ENCODE measurements around the gene C1QTNF6. TPM values are rescaled to one million over a fixed set of nuclear protein-coding genes. Genes with fewer than 3 reads are reported as not detected.

C1QTNF6 gene
- total RNA-seq, 2 experiments from 2014 or later = 7.6 to 8.3 TPM

DNA sequence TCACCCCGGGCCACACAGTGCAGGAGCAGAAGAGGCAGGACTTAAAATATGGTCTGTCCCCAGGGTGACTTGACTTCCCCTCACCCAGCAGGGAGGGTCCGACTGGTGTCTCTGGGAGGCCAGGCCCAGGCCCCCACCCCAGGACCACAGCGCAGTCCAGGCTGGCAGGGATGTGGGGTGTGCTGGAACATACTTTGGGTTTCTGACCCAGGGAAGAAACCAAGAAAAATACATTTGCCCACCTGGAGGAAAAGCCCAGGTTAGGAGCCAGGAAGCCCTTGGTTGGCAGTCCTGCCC is 5.2 kb downstream of the C1QTNF6 start:
- H3K9me3 Mint-ChIP-seq = no peaks in the 10 kb centered on the region
- ChIA-PET POLR2A (no interaction called here), CTCF (interaction anchor here (1.1 to 1.5 kb wide), 3 partner anchors 9 to 138 kb away, joined by 4 to 5 read pairs (median 4); no protein-coding TSS in a partner anchor)
- no peaks in the 10 kb centered on the region for H3K36me3 Mint-ChIP-seq (ENCODE audit: low read depth)
- peaks cover 3% of the 10 kb centered on the region for H3K27me3 Mint-ChIP-seq
- H3K4me1 Mint-ChIP-seq = peaks cover 42% of the 10 kb centered on the region
- no peak overlapping the region for H3K27ac Mint-ChIP-seq
- no peak for DNase-seq
- H3K4me3 Mint-ChIP-seq = no peak overlapping the region

DNA sequence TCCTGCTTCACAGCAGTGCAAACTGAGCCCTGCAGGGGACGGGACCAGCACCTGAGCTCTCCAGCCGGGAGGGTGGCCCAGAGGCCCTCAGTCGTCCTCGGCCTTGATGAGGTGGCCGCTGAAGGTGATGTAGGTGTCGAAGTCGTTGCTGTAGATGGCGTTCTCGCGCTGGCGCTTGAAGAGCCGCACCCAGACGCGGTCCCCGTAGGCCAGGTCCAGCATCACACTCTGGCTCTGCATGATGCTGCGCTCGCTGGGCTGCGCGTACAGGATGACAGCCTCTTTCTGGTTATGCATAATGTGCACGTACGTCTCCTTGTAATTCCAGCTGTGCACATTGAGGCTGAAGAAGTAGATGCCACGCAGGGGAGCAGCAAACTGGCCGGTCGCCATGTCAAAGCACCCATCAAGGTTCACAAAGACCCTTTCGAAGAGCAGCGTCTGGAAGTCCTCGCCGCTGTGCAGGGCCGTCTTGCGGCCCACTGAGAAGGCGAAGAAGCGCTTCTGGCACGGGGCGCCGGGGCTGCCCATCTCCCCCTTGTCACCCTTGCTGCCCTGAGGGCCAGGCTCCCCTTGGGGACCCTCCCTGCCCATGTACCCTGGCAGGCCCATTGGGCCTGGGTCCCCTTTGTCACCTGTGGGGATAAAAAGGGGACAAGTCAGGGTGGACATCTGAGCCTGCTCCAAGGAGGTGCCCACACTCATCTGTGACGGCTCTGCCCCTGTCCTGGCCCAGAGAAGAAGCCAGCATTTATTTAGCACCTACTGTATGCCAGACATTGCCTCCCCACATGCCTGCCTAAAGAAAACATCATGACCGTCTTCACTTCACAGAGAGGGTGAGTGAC is 5.7 kb downstream of the C1QTNF6 start:
- Mint-ChIP-seq H3K36me3 (ENCODE audit: low read depth) (no peaks in the 10 kb centered on the region), H3K9me3 (no peaks in the 10 kb centered on the region), H3K4me1 (peaks cover 38% of the 10 kb centered on the region), H3K27me3 (peaks cover 9% of the 10 kb centered on the region), H3K4me3 (no peak overlapping the region), H3K27ac (no peak overlapping the region)
- CTCF ChIA-PET = interaction anchor here (3.1 kb wide), 1 partner anchor 17 kb away, joined by 7 read pairs; no protein-coding TSS in a partner anchor
- no peak for DNase-seq
- POLR2A ChIA-PET = no interaction called here

DNA sequence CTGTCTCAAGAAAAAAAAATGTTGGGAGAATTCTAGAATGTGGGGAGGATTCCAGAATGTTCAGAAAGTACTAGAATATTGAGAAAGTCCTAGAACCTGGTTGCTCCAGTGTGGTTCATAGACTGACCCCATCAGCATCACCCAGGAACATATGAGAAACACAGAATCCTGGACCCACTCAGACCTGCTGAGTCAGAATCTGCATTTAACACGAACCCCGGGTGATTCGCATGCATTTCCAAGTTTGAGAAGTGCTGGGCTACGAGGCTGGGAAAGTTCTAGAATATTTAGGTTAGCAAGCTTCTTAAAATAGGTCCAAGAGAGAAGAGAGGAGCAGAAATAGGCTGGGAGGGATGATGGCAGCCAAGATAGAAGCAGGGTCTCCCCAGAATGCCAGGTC is 6.4 kb downstream of the C1QTNF6 start:
- H3K4me3 Mint-ChIP-seq = no peak overlapping the region
- CTCF ChIA-PET = interaction anchor here (3.1 kb wide), 1 partner anchor 18 kb away, joined by 7 read pairs; no protein-coding TSS in a partner anchor
- H3K27ac Mint-ChIP-seq = peak overlapping the region; percentile 66
- POLR2A ChIA-PET = no interaction called here
- H3K36me3 Mint-ChIP-seq (ENCODE audit: low read depth) = no peaks in the 10 kb centered on the region
- DNase-seq = no peak
- peaks cover 9% of the 10 kb centered on the region for H3K27me3 Mint-ChIP-seq
- no peaks in the 10 kb centered on the region for H3K9me3 Mint-ChIP-seq
- H3K4me1 Mint-ChIP-seq = peaks cover 37% of the 10 kb centered on the region

DNA sequence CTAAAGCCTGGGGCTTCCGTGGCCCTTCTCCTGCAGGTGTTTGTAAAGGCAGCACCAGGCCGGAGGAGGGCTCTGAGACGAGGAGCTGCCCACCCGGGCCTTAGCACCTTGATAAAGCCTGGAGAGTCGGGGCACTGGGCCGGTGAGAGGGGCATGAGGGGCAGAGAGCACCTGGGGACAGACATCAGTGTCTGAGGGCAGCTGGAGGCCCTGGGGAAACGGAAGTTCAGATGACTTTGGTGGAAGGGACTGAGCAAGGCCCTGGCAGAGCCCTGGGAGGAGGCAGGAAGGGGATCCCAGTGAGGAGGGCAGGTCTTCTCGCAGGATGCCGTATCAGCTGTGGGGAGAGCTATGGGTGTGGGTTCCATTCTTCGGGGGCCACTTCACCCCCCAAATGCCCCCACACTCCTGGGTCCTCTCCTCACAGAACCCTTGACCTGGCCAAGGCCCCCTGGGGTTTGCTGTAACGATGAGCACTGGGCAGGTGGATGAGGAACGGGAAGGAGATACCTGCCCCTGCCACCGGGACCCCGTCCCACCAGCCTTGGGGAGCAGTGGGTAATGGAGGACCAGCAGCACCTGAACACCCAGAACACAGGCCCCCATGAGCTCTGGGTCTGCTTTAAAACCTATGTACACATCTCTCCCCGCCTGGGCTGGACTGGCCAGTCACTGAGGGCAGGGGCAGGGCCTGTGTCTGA is 7.4 kb downstream of the C1QTNF6 start:
- peaks cover 34% of the 10 kb centered on the region for H3K4me1 Mint-ChIP-seq
- ChIA-PET CTCF (interaction anchor here (0.8 to 3.1 kb wide), 2 partner anchors 13 to 19 kb away, joined by 3 to 7 read pairs; no protein-coding TSS in a partner anchor), POLR2A (no interaction called here)
- no peak for DNase-seq
- no peaks in the 10 kb centered on the region for H3K9me3 Mint-ChIP-seq
- H3K4me3 Mint-ChIP-seq = no peak overlapping the region
- peak overlapping the region; percentile 33 for H3K27ac Mint-ChIP-seq
- H3K36me3 Mint-ChIP-seq (ENCODE audit: low read depth) = no peaks in the 10 kb centered on the region
- H3K27me3 Mint-ChIP-seq = peaks cover 12% of the 10 kb centered on the region

DNA sequence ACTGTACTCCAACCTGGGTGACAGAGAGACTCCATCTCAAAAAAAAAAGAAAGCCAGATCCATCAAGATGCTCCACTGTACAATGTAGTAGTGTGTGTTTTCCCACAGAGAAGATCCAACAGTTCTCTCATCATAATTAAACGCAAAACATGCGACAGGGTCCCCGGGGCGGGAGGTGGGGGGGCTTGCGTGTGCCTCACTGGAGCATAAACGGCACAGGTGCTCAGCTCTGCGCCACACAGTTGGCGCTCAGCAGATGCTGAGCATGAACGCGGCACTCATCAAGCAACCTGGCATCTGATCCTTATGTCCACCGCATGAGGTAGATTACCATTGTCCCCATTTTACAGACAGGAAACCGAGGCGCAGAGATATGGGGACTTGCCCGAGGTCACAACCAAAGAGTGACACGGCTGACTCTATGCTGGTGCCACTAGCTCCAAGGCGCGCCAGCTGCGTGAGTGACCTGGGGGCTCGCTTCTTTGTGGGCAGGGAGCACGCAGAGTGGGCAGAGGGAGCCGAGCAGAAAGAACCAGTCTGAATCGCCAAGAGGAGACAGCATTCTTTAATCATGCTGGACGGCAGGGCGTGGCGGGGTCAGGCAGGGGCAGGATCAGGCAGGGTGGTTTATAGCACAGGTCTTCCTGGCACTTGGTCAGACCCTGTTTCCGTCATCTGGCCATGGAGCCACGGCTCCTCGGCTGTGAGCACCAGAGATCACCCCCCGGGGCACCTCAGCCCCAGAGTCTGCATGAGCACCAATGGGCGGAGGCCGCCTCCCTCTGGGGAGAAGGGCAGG is 8.2 kb downstream of the C1QTNF6 start:
- peaks cover 26% of the 10 kb centered on the region for H3K4me1 Mint-ChIP-seq
- H3K9me3 Mint-ChIP-seq = no peaks in the 10 kb centered on the region
- no peak overlapping the region for H3K27ac Mint-ChIP-seq
- H3K36me3 Mint-ChIP-seq (ENCODE audit: low read depth) = no peaks in the 10 kb centered on the region
- ChIA-PET CTCF (interaction anchor here (0.8 to 3.1 kb wide), 2 partner anchors 13 to 20 kb away, joined by 3 to 7 read pairs; no protein-coding TSS in a partner anchor), POLR2A (interaction anchor here (0.6 kb wide), 1 partner anchor 20 kb away, joined by 3 read pairs; no protein-coding TSS in a partner anchor)
- no peak for DNase-seq
- H3K27me3 Mint-ChIP-seq = peaks cover 18% of the 10 kb centered on the region
- H3K4me3 Mint-ChIP-seq = no peak overlapping the region

DNA sequence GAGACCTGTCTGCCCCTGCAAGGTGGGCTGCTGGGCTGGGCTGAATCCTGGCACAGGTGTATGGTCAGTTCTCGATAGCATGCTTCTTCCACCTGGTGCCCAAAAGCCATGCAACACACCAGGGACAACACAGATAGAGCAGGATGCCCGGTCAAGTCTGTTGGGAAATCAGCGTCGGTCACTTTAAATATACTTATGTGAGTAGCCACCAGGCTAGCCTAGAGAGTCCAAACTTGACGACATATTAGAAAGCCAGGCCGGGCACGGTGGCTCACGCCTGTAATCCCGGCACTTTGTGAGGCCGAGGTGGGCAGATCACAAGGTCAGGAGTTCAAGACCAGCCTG is 8.9 kb downstream of the C1QTNF6 start:
- ChIA-PET CTCF (interaction anchor here (3.1 kb wide), 1 partner anchor 21 kb away, joined by 7 read pairs; no protein-coding TSS in a partner anchor), POLR2A (interaction anchor here (0.6 kb wide), 1 partner anchor 20 kb away, joined by 3 read pairs; no protein-coding TSS in a partner anchor)
- Mint-ChIP-seq H3K27ac (no peak overlapping the region), H3K9me3 (no peaks in the 10 kb centered on the region), H3K4me3 (no peak overlapping the region), H3K36me3 (ENCODE audit: low read depth) (no peaks in the 10 kb centered on the region), H3K4me1 (peaks cover 22% of the 10 kb centered on the region), H3K27me3 (peaks cover 20% of the 10 kb centered on the region)
- no peak for DNase-seq

DNA sequence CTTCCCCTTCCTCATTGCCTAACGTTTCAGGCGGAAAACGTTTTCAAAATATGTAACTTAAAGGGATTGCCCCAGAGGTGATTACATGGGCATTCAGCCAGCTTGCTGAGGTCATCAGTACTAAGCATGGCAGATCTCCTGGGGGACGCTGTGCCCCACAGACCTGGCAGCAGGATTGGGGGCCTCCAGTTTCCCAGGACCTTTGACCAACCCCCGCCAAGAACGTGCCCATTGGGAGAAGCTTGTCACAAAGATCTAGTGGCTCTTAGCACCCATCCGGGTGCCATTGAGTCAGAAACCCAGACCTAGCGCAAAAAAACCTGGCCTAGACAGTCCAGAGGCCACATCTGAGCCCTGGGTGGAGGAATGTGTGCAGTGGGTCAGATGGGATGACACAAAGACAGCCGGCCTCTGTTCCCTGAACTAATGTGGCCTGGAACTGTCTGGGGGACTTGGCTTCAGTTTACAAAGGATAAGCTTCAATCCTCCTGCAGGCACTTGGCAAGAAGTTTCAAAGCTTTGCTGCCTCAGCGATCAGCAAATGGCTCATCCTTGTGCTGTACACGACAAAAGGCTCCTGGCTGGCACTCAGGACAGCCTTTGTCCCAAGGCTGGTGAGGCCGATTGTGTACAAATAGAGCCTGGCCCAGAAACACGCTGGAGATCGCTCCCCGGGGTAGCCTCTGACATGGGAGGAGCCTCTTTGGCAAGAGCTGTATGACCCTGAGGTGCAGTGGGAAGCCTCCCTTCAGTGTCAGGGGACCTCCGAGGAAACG is 9.5 kb downstream of the C1QTNF6 start:
- DNase-seq = no peak
- Mint-ChIP-seq H3K27ac (no peak overlapping the region), H3K4me1 (peaks cover 20% of the 10 kb centered on the region), H3K36me3 (ENCODE audit: low read depth) (no peaks in the 10 kb centered on the region), H3K9me3 (no peaks in the 10 kb centered on the region), H3K27me3 (peaks cover 20% of the 10 kb centered on the region), H3K4me3 (no peak overlapping the region)
- POLR2A ChIA-PET = interaction anchor here (0.6 kb wide), 1 partner anchor 21 kb away, joined by 3 read pairs; no protein-coding TSS in a partner anchor
- CTCF ChIA-PET = interaction anchor here (0.5 to 3.1 kb wide), 4 partner anchors 9 to 69 kb away, joined by 3 to 7 read pairs (median 6); partner anchors contain the start of gene TMPRSS6

DNA sequence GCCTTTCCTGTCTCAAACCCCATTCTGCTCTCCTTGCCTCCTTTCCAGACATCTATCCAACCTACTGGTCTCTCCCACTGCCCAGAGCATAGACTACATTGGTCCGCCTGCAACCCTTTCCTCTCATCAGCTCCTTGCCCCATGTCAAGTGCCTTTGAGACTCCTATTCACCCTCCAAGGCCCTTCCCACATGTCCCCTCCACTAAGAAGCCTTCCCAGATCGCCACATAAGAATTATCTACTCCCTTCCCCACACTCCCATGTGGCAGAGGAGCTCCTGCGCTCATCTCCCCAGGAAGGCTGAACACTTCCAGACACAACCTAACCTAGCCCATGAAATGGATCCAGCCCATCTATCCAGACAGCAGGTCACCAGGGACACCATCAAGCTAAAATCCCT is 10.3 kb downstream of the C1QTNF6 start:
- ChIA-PET CTCF (interaction anchor here (1.1 to 1.5 kb wide), 3 partner anchors 9 to 22 kb away, joined by 3 to 6 read pairs (median 5); no protein-coding TSS in a partner anchor), POLR2A (no interaction called here)
- no peaks in the 10 kb centered on the region for H3K9me3 Mint-ChIP-seq
- no peaks in the 10 kb centered on the region for H3K36me3 Mint-ChIP-seq (ENCODE audit: low read depth)
- H3K27ac Mint-ChIP-seq = no peak overlapping the region
- no peak for DNase-seq
- H3K4me3 Mint-ChIP-seq = no peak overlapping the region
- H3K4me1 Mint-ChIP-seq = peaks cover 15% of the 10 kb centered on the region
- H3K27me3 Mint-ChIP-seq = peaks cover 20% of the 10 kb centered on the region

DNA sequence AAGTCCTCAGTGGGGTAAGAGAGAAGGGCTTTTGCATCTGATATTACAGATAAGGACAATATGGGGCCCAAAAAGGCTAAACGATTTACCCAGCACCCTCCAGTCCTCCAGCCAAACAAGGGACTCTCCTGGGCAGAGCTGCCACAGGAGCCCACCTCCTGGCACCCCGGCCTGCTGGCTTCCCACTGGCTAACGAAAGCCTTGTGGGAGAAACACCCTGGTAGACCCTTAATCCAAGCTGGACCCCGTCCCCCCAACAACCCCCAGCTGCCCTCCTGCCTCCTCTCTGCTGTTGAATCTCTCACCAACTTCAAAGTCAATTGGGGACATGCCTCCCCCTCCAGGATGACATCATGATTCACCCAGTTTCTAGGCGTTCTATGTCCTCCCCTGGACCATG is 10.8 kb downstream of the C1QTNF6 start:
- ChIA-PET CTCF (interaction anchor here (1.1 to 1.5 kb wide), 3 partner anchors 10 to 22 kb away, joined by 3 to 6 read pairs (median 5); no protein-coding TSS in a partner anchor), POLR2A (no interaction called here)
- Mint-ChIP-seq H3K27me3 (peaks cover 20% of the 10 kb centered on the region), H3K4me1 (peaks cover 15% of the 10 kb centered on the region), H3K4me3 (no peak overlapping the region), H3K36me3 (ENCODE audit: low read depth) (no peaks in the 10 kb centered on the region), H3K9me3 (no peaks in the 10 kb centered on the region), H3K27ac (no peak overlapping the region)
- DNase-seq = no peak

DNA sequence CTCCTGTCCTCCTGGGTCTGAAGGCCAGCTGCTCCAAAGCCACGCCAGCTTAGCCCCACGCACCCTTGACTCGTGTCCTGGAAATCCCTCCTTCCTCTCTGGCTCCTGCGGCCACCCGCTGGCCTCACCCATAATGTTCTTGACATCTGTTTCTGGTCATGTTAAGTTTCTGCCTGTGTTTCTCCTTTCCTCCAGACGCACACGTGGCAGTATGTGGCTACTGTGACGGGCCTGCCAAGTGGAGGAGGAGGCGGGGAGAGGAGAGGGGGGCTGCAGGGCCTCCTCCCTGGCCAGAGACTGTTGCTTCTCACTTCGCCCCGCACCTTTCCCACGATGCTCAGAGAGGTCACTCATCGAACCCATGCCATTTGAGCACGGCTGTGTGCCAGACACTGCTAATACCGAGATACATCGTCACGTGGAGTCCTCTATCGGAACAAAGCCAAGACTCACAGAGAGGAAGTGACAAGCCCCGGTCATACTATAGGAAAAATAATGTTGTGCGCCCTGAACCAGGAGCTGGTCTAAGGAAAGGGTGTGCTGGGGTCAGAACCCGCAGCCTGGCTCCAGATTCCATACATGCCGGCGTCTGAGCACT is 11.5 kb downstream of the C1QTNF6 start:
- H3K4me1 Mint-ChIP-seq = peaks cover 15% of the 10 kb centered on the region
- peaks cover 20% of the 10 kb centered on the region for H3K27me3 Mint-ChIP-seq
- H3K9me3 Mint-ChIP-seq = no peaks in the 10 kb centered on the region
- DNase-seq = no peak
- CTCF ChIA-PET = interaction anchor here (1.2 to 2.4 kb wide), 2 partner anchors 10 to 21 kb away, joined by 3 to 10 read pairs; no protein-coding TSS in a partner anchor
- no peak overlapping the region for H3K4me3 Mint-ChIP-seq
- no peaks in the 10 kb centered on the region for H3K36me3 Mint-ChIP-seq (ENCODE audit: low read depth)
- POLR2A ChIA-PET = no interaction called here
- H3K27ac Mint-ChIP-seq = peak overlapping the region; percentile 66

DNA sequence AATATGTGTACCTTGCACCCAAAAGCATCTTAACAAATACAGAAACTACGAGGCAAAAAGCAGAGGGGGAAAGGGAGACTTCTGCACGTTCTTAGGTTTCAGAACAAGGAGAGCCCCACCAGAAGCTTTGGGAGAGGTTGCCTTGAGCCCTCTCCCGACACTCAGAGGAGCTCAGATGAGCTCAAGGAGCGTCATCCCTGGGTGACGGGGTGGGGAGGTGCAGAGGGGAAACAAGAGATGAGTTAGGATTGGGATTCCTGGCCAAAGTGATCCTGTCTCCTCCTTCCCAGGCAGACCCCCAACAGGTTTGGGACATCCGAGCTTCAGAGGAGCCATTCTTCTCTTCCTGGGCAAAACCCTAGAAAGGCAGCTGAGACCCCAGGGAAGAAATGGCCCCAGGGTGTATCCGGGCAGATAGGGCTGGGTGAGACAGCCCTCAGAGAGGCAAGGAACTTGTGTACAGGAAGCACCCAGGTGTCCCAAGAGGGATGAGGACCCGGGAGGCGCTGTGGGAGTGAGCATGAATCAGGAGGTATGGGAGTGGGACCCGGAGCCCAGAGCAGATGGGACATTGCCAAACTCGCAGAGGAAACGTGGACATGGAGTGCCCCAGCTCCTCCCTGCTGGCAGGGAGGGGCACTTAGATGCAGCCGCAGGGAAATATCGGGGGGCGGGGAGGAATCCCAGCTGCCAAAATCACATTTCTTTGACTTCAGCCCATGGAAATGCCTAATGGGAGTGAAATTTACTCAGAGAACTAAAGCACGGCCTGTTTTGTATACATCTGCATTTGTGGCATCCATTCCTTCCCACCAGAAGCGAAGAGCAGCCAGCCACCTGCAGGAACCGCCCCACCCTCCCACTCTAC is 12.4 kb downstream of the C1QTNF6 start:
- ChIA-PET CTCF (interaction anchor here (2.4 kb wide), 1 partner anchor 9 kb away, joined by 10 read pairs; no protein-coding TSS in a partner anchor), POLR2A (no interaction called here)
- Mint-ChIP-seq H3K9me3 (no peaks in the 10 kb centered on the region), H3K27me3 (peaks cover 20% of the 10 kb centered on the region), H3K36me3 (ENCODE audit: low read depth) (no peaks in the 10 kb centered on the region), H3K4me1 (peaks cover 17% of the 10 kb centered on the region), H3K27ac (peak overlapping the region; percentile 66), H3K4me3 (no peak overlapping the region)
- no peak for DNase-seq

All from activated CD4-positive, alpha-beta T cell treated with anti-CD3 and anti-CD28 coated beads, Interleukin-2, amount 10 ng/mL, durations not matched to agents 7 days and 5 days (primary cell).